ENCODE measurements around the gene PLAC9. TPM values are rescaled to one million over a fixed set of nuclear protein-coding genes. Genes with fewer than 3 reads are reported as not detected.

PLAC9 gene
- total RNA-seq, 2 experiments from 2014 or later = not detected

Other genes with a start within 250 kb of the PLAC9 start
- gene SFTPD, start 183.6 kb upstream of the PLAC9 start, total RNA-seq = not detected
- gene TMEM254, start 54.1 kb upstream of the PLAC9 start, total RNA-seq = 10 to 100 TPM; 13.6 to 20.4 TPM
- gene ANXA11, start 72.8 kb downstream of the PLAC9 start, total RNA-seq = 100 to 1,000 TPM; 280 to 326 TPM
- gene MAT1A, start 156.9 kb downstream of the PLAC9 start, total RNA-seq = not detected
- not detected for gene DYDC1, start 224.0 kb downstream of the PLAC9 start, total RNA-seq
- gene DYDC2, start 224.1 kb downstream of the PLAC9 start, total RNA-seq = not detected